Adipose tissue (tissue), 3 donors: ENCODE data around the gene IDUA. TPM values are rescaled to one million over a fixed set of nuclear protein-coding genes. Genes with fewer than 3 reads are reported as not detected.
"Not testable (repeated sequence)": the region's sequence is repeated elsewhere in the genome, so short reads cannot be mapped to it uniquely, and the experiment has no call there.

Source experiments
- H3K27ac ChIP-seq: one replicate; pipeline ENCODE4 v1.5.1; 2013; ENCODE audit warnings: low read depth, low read length
- WGBS, 3 donors: extraction: QIAGEN DNeasy Blood & Tissue Kit; methylation state at CpG; one replicate each; pipeline ENCODE4 v1.1.7; 2013; 5-methylcytosine and 5-hydroxymethylcytosine counted together
- polyA plus RNA-seq, 3 donors: library from polyadenylated mRNA; stranded (reverse); fragments of 200-250 nt; gene quantifications; one replicate each; pipeline ENCODE4 v1.2.3, GENCODE V29; 2013
- donor health status: healthy with polysubstance abuse.
- donor health status: Bipolar disorder and iron deficiency.
- donor health status: healthy.

Gene IDUA
- polyA plus RNA-seq, 3 donors = 10.8 to 23.9 (median 13.7) TPM

- 15 to 28% (median 20%) methylated on average over 29 of the region's 29 CpGs for WGBS, 3 donors
- H3K27ac ChIP-seq = not testable (repeated sequence)
These were observed 59.8 kb downstream of the IDUA start for GRCh38 chr4:1046581-1047011.

DNA sequence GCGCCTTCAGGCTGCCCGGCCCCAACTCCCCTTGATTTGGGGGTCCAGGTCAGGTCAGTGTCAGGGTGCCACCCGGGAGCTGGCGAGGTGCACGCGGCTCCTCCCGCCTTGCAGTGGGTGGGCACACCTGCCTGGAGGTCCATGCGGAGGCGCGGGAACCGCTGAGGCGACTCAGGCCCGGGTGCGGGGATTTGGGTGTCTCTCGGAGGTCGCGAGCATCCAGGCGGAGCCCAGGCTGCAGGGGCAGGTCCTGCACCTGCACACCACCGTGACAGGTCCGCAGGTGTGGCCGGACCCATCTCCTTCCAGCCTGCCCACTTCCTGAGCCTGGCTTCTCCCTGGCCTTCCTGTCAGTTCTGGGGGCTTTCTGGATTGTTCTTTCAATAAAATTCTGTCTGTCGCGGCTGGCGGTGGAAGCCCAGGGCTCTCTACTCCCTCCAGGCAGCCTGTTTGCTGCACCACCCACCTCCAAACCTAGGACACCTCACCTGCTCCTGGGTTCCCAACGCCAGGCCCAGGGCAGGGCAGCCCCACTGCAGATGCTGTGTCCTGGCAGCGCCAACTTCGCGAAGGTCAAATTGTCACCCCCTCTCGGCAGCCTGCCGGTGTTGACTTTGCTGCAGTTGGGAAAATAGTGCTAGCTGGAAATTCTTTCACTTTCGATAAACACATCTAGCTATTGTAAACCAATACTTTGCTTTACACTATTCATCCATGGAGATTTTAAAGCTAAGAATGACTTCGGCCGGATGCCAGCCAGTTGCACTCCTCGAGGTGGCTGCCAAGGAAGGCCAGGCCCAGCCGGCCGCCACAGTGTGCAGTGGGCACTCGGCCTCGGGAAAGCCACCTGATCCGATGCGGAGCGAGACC is 60.5 kb downstream of the IDUA start:
- H3K27ac ChIP-seq = no peak overlapping the region

DNA sequence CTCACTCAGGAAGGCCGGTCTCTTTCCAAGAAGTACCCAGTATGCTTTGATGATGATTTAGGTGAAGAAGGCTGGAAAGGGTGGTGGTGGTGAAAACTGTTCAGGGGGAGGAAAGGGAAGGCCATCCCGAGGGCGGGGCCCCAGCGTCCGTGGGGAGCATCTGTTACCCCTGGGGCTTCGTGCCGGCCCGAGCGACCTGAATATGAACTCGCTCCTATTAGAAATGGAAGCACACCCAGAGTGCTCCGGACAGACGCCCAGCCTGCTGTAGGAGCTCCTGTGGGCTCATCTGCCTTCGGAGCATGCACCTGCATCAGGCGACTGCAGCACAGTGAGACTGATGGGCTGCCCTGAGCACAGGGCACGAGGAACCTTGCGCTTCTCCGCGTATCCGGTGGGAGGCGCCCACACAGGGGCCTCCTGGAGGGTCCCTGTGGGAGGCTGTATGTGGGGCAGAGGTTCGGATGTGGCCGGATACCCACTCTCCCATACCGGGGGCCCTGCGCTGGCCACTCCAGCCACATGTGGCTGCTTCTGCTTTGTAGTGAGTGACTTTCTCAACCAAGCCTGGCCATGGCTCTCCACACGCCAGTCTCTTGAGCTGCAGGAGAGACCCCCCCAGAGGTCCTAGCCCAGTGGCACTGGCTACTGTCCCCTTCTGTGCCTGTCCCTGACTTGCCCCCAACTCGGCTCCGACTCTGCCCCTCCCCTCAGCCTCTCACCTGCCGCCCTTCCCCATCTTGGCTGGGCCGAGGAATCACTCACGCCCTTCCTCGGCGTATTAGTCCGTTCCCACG is 61.3 kb downstream of the IDUA start:
- WGBS, 3 donors = 77 to 85% (median 79%) methylated on average over 34 of the region's 34 CpGs
- no peak overlapping the region for H3K27ac ChIP-seq

More for the DNA sequence above, 60.5 kb downstream of the IDUA start:
- 47 to 58% (median 58%) methylated on average over 39 to 41 of the region's 41 CpGs for WGBS, 3 donors

GRCh38 chr4:1048773-1049590 is 62.1 kb downstream of the IDUA start:
- WGBS, 3 donors = 77 to 85% (median 80%) methylated on average over 16 of the region's 16 CpGs
- no peak overlapping the region for H3K27ac ChIP-seq

DNA sequence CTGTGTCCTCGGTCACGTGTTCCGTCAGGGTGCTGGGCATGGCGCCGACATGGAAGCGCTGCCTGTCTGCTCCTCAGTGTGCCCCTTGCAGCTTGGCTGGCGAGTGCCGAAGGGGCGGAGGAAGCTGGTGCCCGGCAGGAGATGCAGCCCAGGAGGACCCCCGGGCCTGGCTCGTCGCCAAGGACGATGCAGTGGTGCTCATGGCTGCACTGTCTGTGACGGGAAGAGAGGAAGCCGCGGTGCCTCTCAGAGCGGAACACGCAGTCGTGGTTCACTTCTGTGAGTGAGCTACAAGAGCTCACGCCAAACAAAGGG is 62.7 kb downstream of the IDUA start:
- 77 to 82% (median 80%) methylated on average over 21 of the region's 21 CpGs for WGBS, 3 donors

DNA sequence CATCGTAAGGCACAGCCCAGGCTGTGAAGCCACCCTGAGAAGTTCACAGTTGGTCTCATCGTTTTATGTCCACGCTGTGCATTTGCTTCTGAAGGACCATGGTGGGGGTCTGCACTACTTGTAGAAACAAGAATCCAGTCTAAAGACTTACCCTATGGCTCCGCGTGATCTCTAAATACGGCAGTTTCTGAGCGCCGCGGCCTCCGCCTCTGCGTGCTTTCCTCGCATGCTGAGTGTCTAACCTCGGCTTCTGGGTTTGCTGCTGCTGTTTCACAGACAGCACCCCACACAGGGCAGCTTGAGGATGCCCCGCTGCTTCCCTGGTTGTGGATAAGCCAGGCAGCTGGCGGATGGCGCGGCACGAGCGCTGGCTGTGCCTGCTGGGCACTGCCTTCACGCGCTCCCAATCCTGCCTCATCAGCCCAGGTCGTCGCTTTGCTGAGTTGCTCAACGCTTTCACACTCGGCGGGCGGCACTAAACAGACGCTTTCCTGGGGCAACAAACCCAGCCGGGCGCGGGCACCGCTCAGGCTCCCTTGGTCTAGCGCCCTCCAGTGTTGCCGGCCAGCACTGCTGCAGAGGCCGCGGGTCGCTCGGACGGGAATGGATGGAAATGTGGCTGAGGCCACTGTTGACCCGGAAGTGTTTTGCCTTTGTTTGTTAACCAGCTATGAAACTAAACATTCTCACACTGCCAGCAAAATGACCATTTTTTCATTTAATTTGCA is 63.8 kb downstream of the IDUA start:
- H3K27ac ChIP-seq = no peak overlapping the region
- WGBS, 3 donors = 62 to 80% (median 69%) methylated on average over 40 of the region's 40 CpGs

More for the DNA sequence above, 62.7 kb downstream of the IDUA start:
- no peak overlapping the region for H3K27ac ChIP-seq

DNA sequence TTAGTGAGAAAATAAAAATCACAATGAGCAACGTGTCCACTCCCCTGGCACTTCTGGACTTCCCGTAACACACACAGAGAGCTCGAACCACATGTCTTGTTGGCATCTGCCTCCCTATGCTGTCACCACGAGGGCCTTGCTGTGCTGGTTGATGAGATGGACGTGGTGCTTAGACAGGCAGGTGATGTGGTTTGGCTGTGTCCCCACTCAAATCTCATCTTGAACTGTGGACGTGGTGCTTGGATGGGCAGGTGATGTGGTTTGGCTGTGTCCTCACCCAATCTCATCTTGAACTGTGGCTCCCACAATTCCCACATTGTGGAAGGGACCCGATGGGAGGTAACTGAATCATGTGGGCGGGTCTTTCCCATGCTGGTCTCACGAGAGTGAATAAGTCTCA is 64.6 kb downstream of the IDUA start:
- WGBS, 3 donors = 73 to 88% (median 78%) methylated on average over 9 of the region's 9 CpGs
- no peak overlapping the region for H3K27ac ChIP-seq

DNA sequence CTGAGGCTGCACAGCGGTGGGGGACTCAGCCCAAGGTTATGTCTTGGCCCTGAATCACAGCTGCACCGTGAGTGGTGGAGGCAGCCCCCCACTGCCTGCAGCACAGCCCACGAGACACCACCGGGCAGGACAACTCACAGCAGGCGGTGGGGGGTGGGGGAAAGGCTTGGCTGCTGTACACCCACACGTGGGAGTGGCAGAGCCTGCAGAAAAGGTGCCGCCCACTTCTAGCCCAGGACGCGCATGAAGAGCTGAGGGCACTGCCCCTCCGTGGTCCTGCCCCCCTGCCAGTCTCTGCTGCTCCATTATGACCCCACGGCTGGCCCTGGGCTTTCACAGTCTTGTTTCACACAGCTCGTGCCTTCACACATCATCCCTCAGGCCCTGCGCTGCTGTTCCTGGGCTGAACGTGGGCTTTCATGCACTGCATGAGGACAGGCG is 65.4 kb downstream of the IDUA start:
- 65 to 73% (median 68%) methylated on average over 14 to 15 of the region's 15 CpGs for WGBS, 3 donors

DNA sequence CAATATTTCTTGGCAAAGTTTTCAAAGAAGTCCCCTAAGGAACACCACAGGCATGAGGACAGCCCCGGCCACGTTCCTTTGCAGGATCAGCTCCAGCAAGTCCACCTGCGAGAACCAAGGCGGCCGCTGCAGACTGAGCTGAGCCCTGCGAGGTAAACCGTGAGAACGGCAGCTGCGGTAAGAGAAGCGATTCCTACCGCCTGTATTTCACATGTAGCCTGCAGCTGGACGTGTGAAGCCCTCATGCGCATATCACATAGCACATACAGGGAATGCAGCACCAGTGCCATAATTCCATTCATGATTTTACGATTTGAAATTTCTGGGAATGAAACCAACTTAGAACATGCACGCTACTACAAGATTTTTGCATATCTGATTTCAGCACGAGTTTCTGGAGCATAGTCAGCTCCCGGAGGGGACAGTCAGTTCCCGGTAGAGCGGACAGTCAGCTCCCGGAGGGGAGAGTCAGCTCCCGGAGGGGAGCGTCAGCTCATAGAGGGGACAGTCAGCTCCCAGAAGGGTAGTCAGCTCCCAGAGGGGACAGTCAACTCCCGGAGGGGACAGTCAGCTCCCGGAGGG is 66.3 kb downstream of the IDUA start:
- 47 to 57% (median 49%) methylated on average over 24 of the region's 24 CpGs for WGBS, 3 donors

More for the DNA sequence above, 65.4 kb downstream of the IDUA start:
- H3K27ac ChIP-seq = no peak overlapping the region

DNA sequence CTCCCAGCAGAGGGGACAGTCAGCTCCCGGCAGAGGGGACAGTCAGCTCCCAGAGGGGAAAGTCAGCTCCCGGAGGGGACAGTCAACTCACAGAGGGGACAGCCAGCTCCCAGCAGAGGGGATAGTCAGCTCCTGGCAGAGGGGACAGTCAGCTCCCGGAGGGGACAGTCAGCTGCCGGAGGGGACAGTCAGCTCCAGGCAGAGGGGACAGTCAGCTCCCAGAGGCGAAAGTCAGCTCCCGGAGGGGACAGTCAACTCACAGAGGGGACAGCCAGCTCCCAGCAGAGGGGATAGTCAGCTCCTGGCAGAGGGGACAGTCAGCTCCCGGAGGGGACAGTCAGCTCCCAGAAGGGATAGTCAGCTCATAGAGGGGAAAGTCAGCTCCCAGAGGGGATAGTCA is 67.0 kb downstream of the IDUA start:
- WGBS, 3 donors = 64 to 76% (median 66%) methylated on average over 5 to 7 of the region's 7 CpGs
- H3K27ac ChIP-seq = not testable (repeated sequence)

More for the DNA sequence above, 66.3 kb downstream of the IDUA start:
- H3K27ac ChIP-seq = no peak overlapping the region

Other genes with a start within 250 kb of the IDUA start
- gene CPLX1, start 160.9 kb upstream of the IDUA start, polyA plus RNA-seq = 10 to 100 TPM in 1 of 3 donors, 1 to 10 TPM in 2; 1.2 to 12.7 (median 2.4) TPM
- gene GAK, start 54.7 kb upstream of the IDUA start, polyA plus RNA-seq = 10 to 100 TPM; 75.2 to 90.3 (median 77.5) TPM
- gene TMEM175, start 54.6 kb upstream of the IDUA start, polyA plus RNA-seq = 10 to 100 TPM; 13.8 to 33.2 (median 22.7) TPM
- 1 to 10 TPM; 6.4 to 7.1 (median 6.6) TPM for gene DGKQ, start 13.5 kb upstream of the IDUA start, polyA plus RNA-seq
- gene SLC26A1, start 6.4 kb downstream of the IDUA start, polyA plus RNA-seq = under 1 TPM; 0.11 to 0.51 (median 0.31) TPM
- 100 to 1,000 TPM in 1 of 3 donors, 10 to 100 TPM in 2; 20.7 to 142 (median 32.4) TPM for gene FGFRL1, start 24.6 kb downstream of the IDUA start, polyA plus RNA-seq
- 10 to 100 TPM in 1 of 3 donors, 1 to 10 TPM in 2; 4.3 to 17.4 (median 4.7) TPM for gene RNF212, start 126.5 kb downstream of the IDUA start, polyA plus RNA-seq
- 10 to 100 TPM in 2 of 3 donors, 1 to 10 TPM in 1; 8.7 to 36.4 (median 26.3) TPM for gene SPON2, start 185.5 kb downstream of the IDUA start, polyA plus RNA-seq